Amniotic epithelial cell (primary cell): ENCODE results near the gene KCTD5.

Source experiments
- DNase-seq: peaks from one replicate; pipeline ENCODE4 v3.0.0-alpha.2; 2010; ENCODE audit warnings: low read depth

Gene KCTD5

GRCh38 chr16:2752035-2752849, 69.9 kb downstream of the KCTD5 start, which contains the start of gene SRRM2:
Gene SRRM2, plus strand, starts transcription at chr16:2752638. Its CDS starts 3,727 bp downstream, at chr16:2756365.
- peak; percentile 93 for DNase-seq

GRCh38 chr16:2752850-2753732, 70.8 kb downstream of the KCTD5 start:
- peak; percentile 76 for DNase-seq

- no peak for DNase-seq
Measured at GRCh38 chr16:2753733-2754020, 71.4 kb downstream of the KCTD5 start.

GRCh38 chr16:2755158-2755557, 72.8 kb downstream of the KCTD5 start:
- no peak for DNase-seq

GRCh38 chr16:2756288-2757015, 74.1 kb downstream of the KCTD5 start:
- no peak for DNase-seq

- no peak for DNase-seq
Measured at GRCh38 chr16:2757344-2757743, 75.0 kb downstream of the KCTD5 start.
